Astrocyte of the hippocampus (primary cell): Measurements from ENCODE around the gene RPA1.

Source experiments
- DNase-seq: peaks from one replicate; pipeline ENCODE4 v3.0.0; 2011; ENCODE audit warnings: low read depth, low spot score

The RPA1 gene

DNA sequence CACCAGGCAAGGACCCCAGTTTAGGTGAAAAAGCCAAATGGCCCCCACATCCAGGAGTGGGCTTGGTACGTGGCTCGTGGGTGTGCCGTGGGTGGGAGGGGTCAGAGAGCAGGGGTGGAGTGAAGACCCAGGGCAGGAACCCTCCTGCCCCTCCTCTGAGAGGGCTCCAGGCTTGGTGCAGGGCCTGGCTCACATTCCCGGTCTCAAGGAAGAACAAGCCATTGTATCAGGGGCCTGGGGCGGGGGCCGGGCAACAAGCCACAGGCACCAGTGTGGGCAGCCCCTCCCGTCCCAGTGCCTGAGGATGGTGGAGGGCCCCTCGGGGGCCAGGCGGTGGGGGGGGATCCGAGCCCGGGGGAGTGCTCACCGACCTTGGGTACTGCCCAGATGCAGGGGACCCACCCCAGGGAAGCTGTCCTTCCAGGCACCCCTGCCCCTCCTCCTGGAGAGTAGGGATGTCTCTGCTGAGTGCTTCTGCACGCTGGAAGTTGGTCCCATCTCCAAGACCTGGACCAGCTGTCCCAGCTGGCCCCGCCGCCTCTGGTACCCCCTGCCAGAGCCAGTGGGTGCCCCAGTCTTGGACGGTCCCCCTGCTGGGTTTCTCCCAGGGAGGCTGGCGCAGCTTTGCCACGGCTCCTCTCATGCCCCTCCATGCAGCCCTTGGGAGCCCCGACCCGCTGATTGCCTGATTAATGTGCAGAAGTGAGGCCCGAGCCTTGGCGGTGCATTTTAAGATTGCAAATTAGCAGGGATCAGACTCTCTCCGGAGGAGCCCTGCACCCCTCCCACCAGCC lies 111.7 kb downstream of the RPA1 start:
- no peak for DNase-seq

DNA sequence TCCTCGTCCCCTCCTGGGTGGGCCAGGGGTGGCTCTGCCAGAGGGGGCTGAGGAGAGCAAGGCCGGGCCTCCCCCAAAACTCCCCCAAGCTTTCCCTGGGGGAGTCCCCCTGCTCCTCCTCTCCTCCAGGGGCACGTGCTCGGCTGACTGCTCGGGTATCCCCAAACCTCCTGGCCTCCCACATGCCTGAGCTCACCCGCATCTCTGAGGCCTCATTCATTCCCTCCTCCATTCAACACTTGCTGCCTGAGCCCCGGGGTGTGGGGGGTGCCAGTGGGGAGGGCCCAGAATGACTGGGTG lies 112.2 kb downstream of the RPA1 start:
- DNase-seq = no peak

DNA sequence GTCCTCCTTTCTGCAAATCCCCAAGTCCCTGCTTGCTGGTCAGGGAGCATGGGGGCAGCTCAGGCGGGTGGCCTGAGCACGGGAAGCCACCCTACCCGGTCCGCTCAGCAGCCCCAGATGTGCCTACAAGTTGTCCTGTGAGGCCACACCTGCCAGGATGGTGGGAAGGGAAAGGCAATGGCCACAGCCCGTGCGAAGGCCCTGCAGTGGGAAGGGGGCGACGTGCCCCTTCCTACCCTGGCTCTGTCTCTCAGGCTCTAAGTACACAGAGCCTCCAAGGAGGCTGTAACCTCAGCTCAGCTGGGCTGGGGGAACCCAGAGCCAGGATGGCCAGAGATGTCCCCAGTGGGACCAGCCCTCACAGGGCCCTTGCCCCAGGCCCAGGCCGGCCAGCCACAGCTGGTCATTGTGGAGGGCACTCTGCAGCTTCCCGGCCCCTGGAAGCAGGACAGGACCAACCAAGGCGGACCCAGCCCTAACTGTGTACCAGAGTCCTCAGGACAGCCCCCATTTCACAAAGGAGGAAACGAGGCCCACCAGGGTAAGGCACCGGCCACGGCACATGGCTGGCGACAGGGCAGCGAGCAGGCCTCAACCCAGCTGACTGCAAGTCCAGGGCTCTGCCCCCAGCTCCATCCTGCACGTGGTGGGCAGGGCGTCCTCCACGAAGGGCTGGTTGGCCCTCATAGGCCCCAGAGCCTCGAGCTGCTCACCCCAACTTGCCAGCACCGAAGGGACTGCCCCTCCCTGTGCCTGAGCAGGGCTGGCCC lies 113.0 kb downstream of the RPA1 start:
- no peak for DNase-seq

DNA sequence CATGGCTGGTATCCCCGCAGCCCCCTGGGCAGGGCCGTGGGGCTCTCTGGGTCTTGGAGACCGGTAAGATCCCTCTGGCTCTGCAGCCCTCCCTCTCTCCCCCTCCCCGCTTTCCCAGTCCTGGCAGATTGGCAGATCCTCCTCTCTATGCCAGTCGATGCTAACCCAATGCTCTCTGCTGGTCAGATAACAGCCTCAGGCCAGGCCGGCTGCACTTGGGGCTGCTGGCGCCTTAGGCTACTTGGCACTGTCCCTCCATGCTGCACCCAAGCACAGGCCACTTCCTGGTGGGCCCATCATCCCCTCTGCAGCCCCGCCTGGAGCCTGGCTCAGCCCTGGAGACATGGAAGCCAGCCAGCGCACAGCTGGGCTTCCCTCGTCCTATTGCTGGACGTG lies 113.6 kb downstream of the RPA1 start:
- no peak for DNase-seq

DNA sequence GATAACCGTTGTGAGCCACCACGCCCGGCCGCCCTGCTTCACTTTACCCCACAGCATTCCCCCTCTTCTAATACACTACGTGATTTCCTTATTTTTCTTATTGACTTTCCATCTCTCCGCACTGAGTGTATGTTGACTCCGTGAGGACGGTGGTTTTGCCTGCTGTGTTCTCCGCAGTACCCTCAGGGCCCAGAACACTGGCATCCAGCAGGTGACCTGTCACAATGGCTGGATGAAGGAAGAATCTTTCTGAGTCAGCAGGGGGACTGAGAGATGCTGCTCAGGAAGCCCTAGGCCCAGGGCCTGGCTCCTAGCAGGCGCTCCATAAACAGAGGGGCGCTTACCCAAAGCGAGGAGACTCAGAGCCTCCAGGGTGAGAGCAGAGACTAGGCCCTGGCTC lies 115.8 kb downstream of the RPA1 start:
- no peak for DNase-seq

DNA sequence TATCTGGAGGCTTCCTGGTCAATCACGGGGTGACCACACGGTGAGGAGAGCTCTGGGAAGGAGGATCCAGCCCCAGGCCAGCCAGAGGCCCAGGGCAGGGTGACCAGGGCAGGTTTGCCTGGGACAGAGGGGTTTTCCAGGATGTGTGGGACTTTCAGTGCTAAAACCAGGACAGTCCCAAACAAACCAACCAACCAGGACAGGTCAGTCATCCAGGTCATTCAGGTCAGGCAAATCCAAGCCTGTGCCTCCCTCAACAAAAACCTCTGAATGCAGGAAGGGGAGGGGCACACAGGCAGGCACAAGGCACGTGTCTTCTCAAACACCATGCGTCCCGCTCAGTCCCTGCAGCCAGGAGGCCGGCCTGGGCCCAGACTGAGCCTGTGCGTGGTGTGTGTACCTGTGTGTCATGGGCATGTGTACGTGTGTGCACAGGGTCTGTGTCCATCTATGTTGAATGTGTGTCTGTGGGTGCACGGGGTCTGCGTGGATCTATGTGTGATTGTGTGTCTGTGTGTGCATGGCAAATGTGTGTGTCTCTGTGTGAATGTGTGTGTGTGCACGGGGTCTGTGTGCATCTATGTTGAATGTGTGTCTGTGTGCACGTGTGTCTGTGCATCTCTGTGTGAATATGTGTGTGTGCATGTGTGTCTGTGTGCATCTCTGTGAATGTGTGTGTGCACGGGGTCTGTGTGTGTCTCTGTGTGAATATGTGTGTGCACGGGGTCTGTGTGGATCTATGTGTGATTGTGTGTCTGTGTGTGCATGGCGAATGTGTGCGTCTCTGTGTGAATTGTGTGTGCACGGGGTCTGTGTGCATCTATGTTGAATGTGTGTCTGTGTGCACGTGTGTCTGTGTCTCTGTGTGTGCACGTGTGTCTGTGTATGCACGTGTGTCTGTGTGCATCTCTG lies 116.5 kb downstream of the RPA1 start:
- DNase-seq = no peak

DNA sequence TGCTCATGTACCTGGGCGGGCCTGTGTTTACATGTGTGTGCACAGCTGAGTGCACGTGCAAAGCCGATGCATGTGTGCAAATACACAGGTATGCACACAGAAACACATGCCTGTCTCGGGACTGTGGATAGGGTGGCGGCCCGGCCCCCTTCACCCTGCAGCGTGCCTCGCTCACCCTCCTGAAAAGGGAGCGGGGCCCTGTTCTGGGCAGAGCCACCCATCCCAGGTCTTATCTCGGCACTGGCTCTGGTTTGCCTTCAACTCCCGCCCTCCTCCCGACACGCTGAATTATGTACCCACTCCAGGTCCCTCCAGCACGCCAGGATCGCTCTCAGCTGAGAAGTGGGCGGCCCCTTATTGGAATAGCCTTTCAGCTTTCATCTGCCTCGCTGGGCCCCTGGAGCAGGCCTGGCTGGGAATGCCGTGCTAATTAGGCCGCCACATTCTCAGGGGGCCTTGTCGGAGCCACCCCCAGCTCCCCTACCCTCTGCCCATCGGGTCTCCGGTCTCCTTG lies 117.5 kb downstream of the RPA1 start:
- no peak for DNase-seq

DNA sequence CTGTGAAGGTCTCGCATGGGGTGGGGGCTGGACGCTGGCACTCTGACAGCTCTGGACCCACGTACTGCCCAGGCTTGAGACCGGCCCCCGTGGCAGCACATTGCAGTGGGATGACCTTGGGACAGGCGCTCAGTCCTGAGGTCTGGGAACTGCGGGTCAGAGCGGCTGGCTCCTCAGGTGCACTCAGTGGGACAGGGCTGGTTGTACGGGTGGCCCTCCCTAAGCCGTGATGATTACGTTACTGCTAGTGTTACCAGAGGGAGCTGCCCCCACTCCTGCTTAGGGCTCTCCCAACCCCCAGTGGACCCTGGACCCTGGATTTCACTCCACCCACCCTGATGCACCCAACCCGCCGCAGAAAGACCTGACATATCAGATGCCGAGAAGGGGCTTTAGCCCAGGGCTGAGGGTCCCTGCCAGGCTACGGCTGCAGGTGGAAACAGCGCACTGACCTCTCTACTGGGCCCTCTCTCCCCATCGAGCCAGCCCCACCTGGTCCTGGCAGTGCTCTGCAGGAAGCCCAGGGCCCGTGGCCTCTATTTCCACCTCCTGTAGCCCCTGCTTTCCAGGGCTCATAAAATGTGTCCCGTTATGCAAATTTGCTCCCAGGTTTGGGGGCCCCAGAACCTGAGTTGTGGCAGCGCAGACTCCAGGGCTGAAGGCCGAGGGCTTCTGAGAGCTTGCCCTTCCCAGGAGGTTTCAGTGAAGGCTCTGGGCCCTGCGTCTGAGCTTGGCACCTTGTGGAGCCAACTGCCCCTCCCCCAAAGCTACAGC lies 118.1 kb downstream of the RPA1 start:
- DNase-seq = no peak

DNA sequence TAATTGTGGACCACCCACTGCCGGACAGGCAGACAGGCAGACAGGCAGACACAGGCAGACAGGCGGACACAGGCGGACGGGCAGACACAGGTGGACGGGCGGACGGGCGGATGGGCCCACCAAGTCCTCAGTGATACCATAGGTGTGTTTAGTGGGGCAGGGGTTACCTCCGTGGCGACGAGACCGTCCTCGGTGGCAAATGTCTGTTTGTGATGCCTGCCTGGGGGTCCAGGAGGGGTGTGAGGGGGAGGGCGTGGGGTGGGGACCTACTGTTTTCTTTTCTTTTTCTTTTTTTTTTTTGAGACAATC lies 118.7 kb downstream of the RPA1 start:
- no peak for DNase-seq
